Natural killer cell (primary cell): ENCODE measurements around the gene ANAPC16. TPM values are rescaled to one million over a fixed set of nuclear protein-coding genes. Genes with fewer than 3 reads are reported as not detected.
"Not testable (repeated sequence)": the region's sequence is repeated elsewhere in the genome, so short reads cannot be mapped to it uniquely, and the experiment has no call there.

ENCODE experiments used
- ATAC-seq, 3 donors: fragments of 150-1000 bp in 2 of 3; fragments of 200-7000 bp in 1 of 3; cut with Tn5 transposase; 1 replicate in 1 of 3; 2 replicates in 2 of 3; pipeline ENCODE4 v1.10.0; 2021; ENCODE audit warnings: mild to moderate bottlenecking in 2 of 3, moderate library complexity in 2 of 3
- DNase-seq, 2 donors: peaks; one replicate each; pipeline versions ENCODE4 v3.0.0 to v3.0.0-alpha.2; 2013 to 2021; ENCODE audit warnings: mixed read lengths in 1 of 2
- H3K27ac ChIP-seq: one replicate; pipeline ENCODE4 v1.5.1; 2013; ENCODE audit warnings: mild to moderate bottlenecking, low read length
- H3K27me3 ChIP-seq: one replicate; pipeline ENCODE4 v1.6.1; 2013; ENCODE audit warnings: low read length; ENCODE audit not compliant: control insufficient read depth, insufficient read depth
- H3K36me3 ChIP-seq: one replicate; pipeline ENCODE4 v1.6.1; 2013; ENCODE audit warnings: low read length; ENCODE audit not compliant: control insufficient read depth, insufficient read depth
- H3K4me1 ChIP-seq: one replicate; pipeline ENCODE4 v1.6.1; 2013; ENCODE audit warnings: low read length; ENCODE audit not compliant: control insufficient read depth, insufficient read depth
- H3K4me3 ChIP-seq: one replicate; pipeline ENCODE4 v1.5.1; 2013; ENCODE audit warnings: low read length
- H3K9me3 ChIP-seq: one replicate; pipeline ENCODE4 v1.6.1; 2013; ENCODE audit warnings: low read length; ENCODE audit not compliant: control insufficient read depth, insufficient read depth
- H3K27ac Mint-ChIP-seq, 2 donors: one replicate each; pipeline ENCODE4 v1.8.0; 2022; ENCODE audit warnings: mild to moderate bottlenecking in 2 of 2, mixed read lengths in 2 of 2, moderate library complexity in 1 of 2
- H3K27me3 Mint-ChIP-seq, 2 donors: one replicate each; pipeline ENCODE4 v1.8.0; 2022; ENCODE audit warnings: low read depth in 2 of 2, mixed read lengths in 2 of 2
- H3K36me3 Mint-ChIP-seq: one replicate; pipeline ENCODE4 v1.8.0; 2022; ENCODE audit warnings: mixed read lengths
- H3K4me1 Mint-ChIP-seq, 2 donors: one replicate each; pipeline ENCODE4 v1.8.0; 2022; ENCODE audit warnings: mixed read lengths in 2 of 2
- H3K4me3 Mint-ChIP-seq: one replicate; pipeline ENCODE4 v1.8.0; 2022; ENCODE audit warnings: mild to moderate bottlenecking, moderate library complexity, mixed read lengths
- H3K9me3 Mint-ChIP-seq, 2 donors: one replicate each; pipeline ENCODE4 v1.8.0; 2022; ENCODE audit warnings: mixed read lengths in 2 of 2
- CTCF ChIP-seq: fragments of 200-600 bp; IDR thresholded peaks from one replicate; pipeline ENCODE4 v1.8.0; 2022; ENCODE audit warnings: antibody characterized with exemption
- WGBS: methylation state at CpG from one replicate; pipeline ENCODE4 v1.1.7; 2013; ENCODE audit warnings: missing lambda C conversion rate; ENCODE audit not compliant: insufficient coverage; 5-methylcytosine and 5-hydroxymethylcytosine counted together
- intact Hi-C: fragments of 100-400 bp; cut with micrococcal nuclease; formaldehyde crosslinking; loops from one replicate; pipeline ENCODE4 v1.14.2; 2022
- total RNA-seq, 4 donors: library from RNA; stranded (reverse); fragments of 120-200 nt in 1 of 4; gene quantifications; one replicate each; pipeline versions ENCODE4 v1.2.3 to v1.2.4, GENCODE V29; 2013 to 2022

Gene ANAPC16
- total RNA-seq, 3 donors from 2014 or later (not counting 1 experiment from before 2014, with no cell fraction given): 70.9 to 77.0 (median 71.0) TPM

GRCh38 chr10:72267819-72268399, 52.1 kb downstream of the ANAPC16 start:
- peaks cover 23% of the 10 kb centered on the region for H3K4me1 ChIP-seq
- no peaks in the 10 kb centered on the region for H3K9me3 ChIP-seq
- intact Hi-C loops: no loop called here
- no peak overlapping the region for H3K27ac ChIP-seq
- 99% methylated on average over 15 of the region's 15 CpGs for WGBS
- no peak for ATAC-seq
- Mint-ChIP-seq H3K9me3 (no peaks in the 10 kb centered on the region), H3K4me1 (peaks cover 14 to 25% of the 10 kb centered on the region in 2 donors), H3K4me3 (no peak overlapping the region), H3K36me3 (no peaks in the 10 kb centered on the region), H3K27ac (no peak overlapping the region), H3K27me3 (no peaks in the 10 kb centered on the region)
- TF ChIP-seq CTCF: no peak
- no peak overlapping the region for H3K4me3 ChIP-seq
- no peak for DNase-seq
- no peaks in the 10 kb centered on the region for H3K36me3 ChIP-seq
- no peaks in the 10 kb centered on the region for H3K27me3 ChIP-seq

- H3K4me3 Mint-ChIP-seq, H3K27ac Mint-ChIP-seq: not testable (repeated sequence)
- 98% methylated on average over 5 of the region's 5 CpGs for WGBS
Observed at GRCh38 chr10:72268475-72269200, 52.8 kb downstream of the ANAPC16 start.

GRCh38 chr10:72270607-72271281, 54.9 kb downstream of the ANAPC16 start:
- Histone ChIP-seq H3K4me1 (peaks cover 28% of the 10 kb centered on the region), H3K9me3 (no peaks in the 10 kb centered on the region), H3K27ac (no peak overlapping the region), H3K27me3 (no peaks in the 10 kb centered on the region), H3K4me3 (no peak overlapping the region), H3K36me3 (peaks cover 11% of the 10 kb centered on the region)
- 96% methylated on average over 4 of the region's 5 CpGs for WGBS
- Mint-ChIP-seq H3K4me3 (no peak overlapping the region), H3K4me1 (peaks cover 20 to 37% of the 10 kb centered on the region in 2 donors), H3K27me3 (no peaks in the 10 kb centered on the region), H3K9me3 (no peaks in the 10 kb centered on the region), H3K36me3 (peaks cover 6% of the 10 kb centered on the region), H3K27ac (peak overlapping the region in 1 of 2 donors; percentile 75)
- no peak for TF ChIP-seq CTCF
- no peak for ATAC-seq
- DNase-seq: no peak
- intact Hi-C loops: no loop called here

More at GRCh38 chr10:72268475-72269200, 52.8 kb downstream of the ANAPC16 start:
- ATAC-seq, H3K9me3 ChIP-seq, H3K36me3 ChIP-seq, H3K9me3 Mint-ChIP-seq, DNase-seq, H3K4me3 ChIP-seq, H3K27me3 ChIP-seq, H3K36me3 Mint-ChIP-seq, H3K27me3 Mint-ChIP-seq, intact Hi-C loops, H3K27ac ChIP-seq: not testable (repeated sequence)
- H3K4me1 Mint-ChIP-seq: peaks cover 12 to 27% of the 10 kb centered on the region in 2 donors
- H3K4me1 ChIP-seq: peaks cover 19% of the 10 kb centered on the region
